ENCODE results near the gene DLGAP4. TPM values are rescaled to one million over a fixed set of nuclear protein-coding genes. Genes with fewer than 3 reads are reported as not detected.

Gene DLGAP4
- total and polyA plus RNA-seq, 9 of the 15 experiments (the other 6 are each of a cell fraction or from before 2014, with no cell fraction given) = 0.31 to 34.1 (median 4.5) TPM

DNA sequence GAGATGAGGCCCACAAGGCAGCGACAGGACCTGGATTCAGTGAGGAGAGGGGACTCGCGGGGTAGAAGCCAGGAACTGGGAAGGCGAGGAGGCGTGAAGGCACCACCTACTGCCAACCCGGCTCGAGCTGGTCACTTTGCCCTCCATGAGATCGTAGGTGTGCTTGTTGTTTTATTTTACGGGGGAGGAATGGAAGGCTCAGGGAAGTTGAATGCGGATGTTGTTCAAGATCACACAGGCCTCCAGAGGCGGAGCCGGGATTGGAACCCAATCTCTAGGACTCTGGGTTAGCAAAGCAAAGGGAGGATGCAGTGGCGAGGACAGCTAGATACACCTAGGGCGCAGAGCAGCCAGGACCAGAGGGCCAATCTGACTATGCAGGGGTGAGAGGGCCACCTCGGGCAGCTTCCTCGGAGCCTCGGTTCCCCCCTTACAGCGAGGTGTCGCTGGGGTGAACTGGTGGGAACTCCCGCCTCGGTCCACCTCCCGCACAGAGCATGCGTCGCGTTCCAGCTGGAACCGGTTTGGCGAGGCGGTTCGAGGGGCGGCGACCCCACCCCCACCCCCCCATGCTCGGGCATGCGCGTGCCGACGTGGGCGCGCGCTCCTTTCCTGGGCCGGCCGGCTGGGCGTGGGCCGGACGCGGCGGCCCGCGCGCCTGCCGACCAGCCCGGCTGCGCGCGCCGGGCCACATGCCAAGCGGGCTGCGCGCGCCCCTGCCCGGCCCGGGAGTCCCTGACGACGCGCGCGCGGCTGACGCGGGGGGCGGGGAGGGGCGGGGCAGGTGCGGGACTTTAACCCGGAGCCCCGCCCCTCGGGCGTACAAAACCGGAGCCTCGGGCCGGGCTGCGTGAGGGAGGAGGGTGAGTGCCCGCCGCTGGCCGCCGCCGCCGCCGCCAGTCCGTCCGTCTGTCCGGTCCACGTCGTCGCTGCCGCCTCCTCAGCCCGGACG lies 154.8 kb downstream of the DLGAP4 start (continued):
- no peak for TF ChIP-seq ZNF282 (CRISPR knock-in tag; IDR thresholded peaks at IDR 0.05)
- peak in 1 of 2 experiments; percentile 61; a peak in 1 of 4 replicates for TF ChIP-seq KDM4B (IDR thresholded peaks at IDR 0.05; ENCODE audit: borderline replicate concordance in 2 of 2, low read depth in 1 of 2)
- TF ChIP-seq CBFB (CRISPR knock-in tag; IDR thresholded peaks at IDR 0.05) = no peak
- TF ChIP-seq, protein P1, sequence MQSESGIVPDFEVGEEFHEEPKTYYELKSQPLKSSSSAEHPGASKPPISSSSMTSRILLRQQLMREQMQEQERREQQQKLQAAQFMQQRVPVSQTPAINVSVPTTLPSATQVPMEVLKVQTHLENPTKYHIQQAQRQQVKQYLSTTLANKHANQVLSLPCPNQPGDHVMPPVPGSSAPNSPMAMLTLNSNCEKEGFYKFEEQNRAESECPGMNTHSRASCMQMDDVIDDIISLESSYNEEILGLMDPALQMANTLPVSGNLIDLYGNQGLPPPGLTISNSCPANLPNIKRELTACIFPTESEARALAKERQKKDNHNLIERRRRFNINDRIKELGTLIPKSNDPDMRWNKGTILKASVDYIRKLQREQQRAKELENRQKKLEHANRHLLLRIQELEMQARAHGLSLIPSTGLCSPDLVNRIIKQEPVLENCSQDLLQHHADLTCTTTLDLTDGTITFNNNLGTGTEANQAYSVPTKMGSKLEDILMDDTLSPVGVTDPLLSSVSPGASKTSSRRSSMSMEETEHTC (IDR thresholded peaks at IDR 0.05) = no peak
- TF ChIP-seq SMARCE1 (IDR thresholded peaks at IDR 0.05) = no peak
- no peak for TF ChIP-seq ZNF695 (CRISPR knock-in tag; IDR thresholded peaks at IDR 0.05)
- no peak for TF ChIP-seq SP2 (IDR thresholded peaks at IDR 0.05; ENCODE audit: extremely low read depth, low read depth, low read length, poor library complexity, severe bottlenecking)
- TF ChIP-seq RBM17 (IDR thresholded peaks at IDR 0.05; ENCODE audit: borderline replicate concordance, low read depth, low read length) = no peak
- no peak for TF ChIP-seq RAD51 (IDR thresholded peaks at IDR 0.05; ENCODE audit: borderline replicate concordance, low read depth)
- peak; percentile 36 for TF ChIP-seq ASH1L (IDR thresholded peaks at IDR 0.05; ENCODE audit: borderline replicate concordance, low read depth, partially characterized antibody)
- TF ChIP-seq, protein P2, sequence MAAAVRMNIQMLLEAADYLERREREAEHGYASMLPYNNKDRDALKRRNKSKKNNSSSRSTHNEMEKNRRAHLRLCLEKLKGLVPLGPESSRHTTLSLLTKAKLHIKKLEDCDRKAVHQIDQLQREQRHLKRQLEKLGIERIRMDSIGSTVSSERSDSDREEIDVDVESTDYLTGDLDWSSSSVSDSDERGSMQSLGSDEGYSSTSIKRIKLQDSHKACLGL (CRISPR knock-in tag; IDR thresholded peaks at IDR 0.05; ENCODE audit: borderline replicate concordance, poor library complexity, severe bottlenecking) = peak; percentile 2
- TF ChIP-seq, protein P3, sequence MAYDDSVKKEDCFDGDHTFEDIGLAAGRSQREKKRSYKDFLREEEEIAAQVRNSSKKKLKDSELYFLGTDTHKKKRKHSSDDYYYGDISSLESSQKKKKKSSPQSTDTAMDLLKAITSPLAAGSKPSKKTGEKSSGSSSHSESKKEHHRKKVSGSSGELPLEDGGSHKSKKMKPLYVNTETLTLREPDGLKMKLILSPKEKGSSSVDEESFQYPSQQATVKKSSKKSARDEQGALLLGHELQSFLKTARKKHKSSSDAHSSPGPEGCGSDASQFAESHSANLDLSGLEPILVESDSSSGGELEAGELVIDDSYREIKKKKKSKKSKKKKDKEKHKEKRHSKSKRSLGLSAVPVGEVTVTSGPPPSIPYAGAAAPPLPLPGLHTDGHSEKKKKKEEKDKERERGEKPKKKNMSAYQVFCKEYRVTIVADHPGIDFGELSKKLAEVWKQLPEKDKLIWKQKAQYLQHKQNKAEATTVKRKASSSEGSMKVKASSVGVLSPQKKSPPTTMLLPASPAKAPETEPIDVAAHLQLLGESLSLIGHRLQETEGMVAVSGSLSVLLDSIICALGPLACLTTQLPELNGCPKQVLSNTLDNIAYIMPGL (CRISPR knock-in tag; IDR thresholded peaks at IDR 0.05) = 0 out of 2 replicates have a peak, but pooled peaks have one; percentile 68
- TF ChIP-seq NFATC3 (IDR thresholded peaks at IDR 0.05) = no peak
- TF ChIP-seq RB1 (IDR thresholded peaks at IDR 0.05; ENCODE audit: low read depth) = peak; percentile 53; the same call in 1 of the 2 replicates
- TF ChIP-seq, protein P4, sequence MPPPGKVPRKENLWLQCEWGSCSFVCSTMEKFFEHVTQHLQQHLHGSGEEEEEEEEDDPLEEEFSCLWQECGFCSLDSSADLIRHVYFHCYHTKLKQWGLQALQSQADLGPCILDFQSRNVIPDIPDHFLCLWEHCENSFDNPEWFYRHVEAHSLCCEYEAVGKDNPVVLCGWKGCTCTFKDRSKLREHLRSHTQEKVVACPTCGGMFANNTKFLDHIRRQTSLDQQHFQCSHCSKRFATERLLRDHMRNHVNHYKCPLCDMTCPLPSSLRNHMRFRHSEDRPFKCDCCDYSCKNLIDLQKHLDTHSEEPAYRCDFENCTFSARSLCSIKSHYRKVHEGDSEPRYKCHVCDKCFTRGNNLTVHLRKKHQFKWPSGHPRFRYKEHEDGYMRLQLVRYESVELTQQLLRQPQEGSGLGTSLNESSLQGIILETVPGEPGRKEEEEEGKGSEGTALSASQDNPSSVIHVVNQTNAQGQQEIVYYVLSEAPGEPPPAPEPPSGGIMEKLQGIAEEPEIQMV (tag; conservative IDR thresholded peaks at IDR 0.05; ENCODE audit: low read depth) = no peak
- no peak for TF ChIP-seq MED1 (CRISPR knock-in tag; IDR thresholded peaks at IDR 0.05; ENCODE audit: borderline replicate concordance)
- TF ChIP-seq, protein P5, sequence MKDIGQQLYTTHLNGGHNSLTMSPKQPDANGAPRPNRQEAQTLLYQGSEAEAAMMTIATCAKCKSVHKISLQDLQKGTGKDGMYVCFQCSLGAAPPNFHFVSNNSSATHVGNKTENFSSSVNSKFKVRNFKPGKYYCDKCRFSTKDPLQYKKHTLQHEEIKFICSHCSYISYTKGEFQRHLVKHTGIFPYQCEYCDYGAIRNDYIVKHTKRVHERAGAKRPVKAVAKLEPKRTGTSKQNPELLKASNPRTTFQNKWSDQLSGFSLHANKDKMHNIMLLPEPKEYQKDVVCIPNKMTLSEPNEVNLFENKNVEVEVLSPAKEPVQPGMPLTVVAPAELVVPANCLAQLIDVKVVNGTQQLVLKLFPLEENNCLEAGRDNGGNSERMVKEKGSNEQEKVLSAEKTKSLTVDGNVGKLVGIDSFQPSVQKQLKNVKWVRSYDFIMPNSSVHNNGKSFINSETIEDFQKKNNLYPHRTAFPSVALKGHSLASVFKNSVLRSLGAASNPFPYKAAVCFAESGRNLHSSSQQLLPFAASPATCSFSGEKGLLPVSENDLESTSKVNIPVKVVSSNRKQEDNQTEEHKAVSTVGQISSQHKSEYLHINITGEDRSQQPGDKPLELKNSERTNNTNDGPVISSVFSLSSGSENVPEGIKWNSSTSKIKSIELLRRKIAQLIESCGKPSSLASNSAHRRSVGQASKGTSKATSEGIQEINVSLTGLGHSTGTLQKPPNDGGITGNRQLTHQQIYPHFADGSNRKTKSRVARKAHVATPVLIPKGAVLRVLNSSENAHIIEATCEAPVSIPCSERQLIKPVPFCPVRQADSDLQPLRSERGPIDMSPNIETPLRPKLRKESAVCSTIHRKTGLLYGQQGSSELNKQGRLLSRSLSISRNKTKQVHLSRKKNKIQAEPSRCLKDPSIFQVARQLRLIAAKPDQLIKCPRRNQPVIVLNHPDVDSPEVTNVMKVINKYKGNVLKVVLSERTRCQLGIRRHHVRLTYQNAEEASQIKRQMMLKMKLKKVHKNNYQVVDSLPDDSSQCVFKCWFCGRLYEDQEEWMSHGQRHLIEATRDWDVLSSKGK (CRISPR knock-in tag; IDR thresholded peaks at IDR 0.05) = no peak

All from K562 (cell line).